8988T (cell line): Measurements from ENCODE around the gene CLCN7.
"Not testable (repeated sequence)": the region's sequence is repeated elsewhere in the genome, so short reads cannot be mapped to it uniquely, and the experiment has no call there.

ENCODE experiments used
- DNase-seq: peaks from one replicate; pipeline ENCODE4 v3.0.0; 2011

Gene CLCN7

GRCh38 chr16:1485847-1486496 is 11.1 kb upstream of the CLCN7 start:
- DNase-seq, result no peak

GRCh38 chr16:1481906-1482835 is 7.3 kb upstream of the CLCN7 start:
- DNase-seq, result no peak

- not testable (repeated sequence) for DNase-seq
These were observed 4.1 kb upstream of the CLCN7 start for GRCh38 chr16:1478937-1479336.

- no peak for DNase-seq
These were observed 2.2 kb upstream of the CLCN7 start for GRCh38 chr16:1477033-1477432.

- DNase-seq, result no peak
These were observed 805 bp upstream of the CLCN7 start for GRCh38 chr16:1475552-1476114.

GRCh38 chr16:1474082-1474795 is 589 bp downstream of the CLCN7 start:
- DNase-seq, result no peak

- DNase-seq, result no peak
These were observed 1.9 kb downstream of the CLCN7 start for GRCh38 chr16:1472974-1473373.

- no peak for DNase-seq
These were observed 3.1 kb downstream of the CLCN7 start for GRCh38 chr16:1471569-1472194.

GRCh38 chr16:1470481-1471251 is 4.2 kb downstream of the CLCN7 start:
- no peak for DNase-seq

GRCh38 chr16:1469693-1470201 is 5.1 kb downstream of the CLCN7 start:
- no peak for DNase-seq

GRCh38 chr16:1469141-1469540 is 5.7 kb downstream of the CLCN7 start:
- not testable (repeated sequence) for DNase-seq

GRCh38 chr16:1468426-1468810 is 6.4 kb downstream of the CLCN7 start:
- DNase-seq, result no peak

- DNase-seq, result no peak
These were observed 7.8 kb downstream of the CLCN7 start for GRCh38 chr16:1466968-1467521.

- no peak for DNase-seq
These were observed 8.8 kb downstream of the CLCN7 start for GRCh38 chr16:1466054-1466453.

GRCh38 chr16:1465567-1465915 is 9.3 kb downstream of the CLCN7 start:
- no peak for DNase-seq

GRCh38 chr16:1464894-1465566 is 9.8 kb downstream of the CLCN7 start:
- no peak for DNase-seq

GRCh38 chr16:1464196-1464893 is 10.5 kb downstream of the CLCN7 start:
- no peak for DNase-seq

GRCh38 chr16:1461146-1461545 is 13.7 kb downstream of the CLCN7 start:
- no peak for DNase-seq

- no peak for DNase-seq
These were observed 14.2 kb downstream of the CLCN7 start for GRCh38 chr16:1460602-1461138.

- DNase-seq, result no peak
These were observed 14.9 kb downstream of the CLCN7 start for GRCh38 chr16:1459967-1460366.
